ENCODE data around the gene CCNO.
A peak's percentile ranks its signal among the peaks of the same experiment; 100 is the strongest.

CCNO gene

DNA sequence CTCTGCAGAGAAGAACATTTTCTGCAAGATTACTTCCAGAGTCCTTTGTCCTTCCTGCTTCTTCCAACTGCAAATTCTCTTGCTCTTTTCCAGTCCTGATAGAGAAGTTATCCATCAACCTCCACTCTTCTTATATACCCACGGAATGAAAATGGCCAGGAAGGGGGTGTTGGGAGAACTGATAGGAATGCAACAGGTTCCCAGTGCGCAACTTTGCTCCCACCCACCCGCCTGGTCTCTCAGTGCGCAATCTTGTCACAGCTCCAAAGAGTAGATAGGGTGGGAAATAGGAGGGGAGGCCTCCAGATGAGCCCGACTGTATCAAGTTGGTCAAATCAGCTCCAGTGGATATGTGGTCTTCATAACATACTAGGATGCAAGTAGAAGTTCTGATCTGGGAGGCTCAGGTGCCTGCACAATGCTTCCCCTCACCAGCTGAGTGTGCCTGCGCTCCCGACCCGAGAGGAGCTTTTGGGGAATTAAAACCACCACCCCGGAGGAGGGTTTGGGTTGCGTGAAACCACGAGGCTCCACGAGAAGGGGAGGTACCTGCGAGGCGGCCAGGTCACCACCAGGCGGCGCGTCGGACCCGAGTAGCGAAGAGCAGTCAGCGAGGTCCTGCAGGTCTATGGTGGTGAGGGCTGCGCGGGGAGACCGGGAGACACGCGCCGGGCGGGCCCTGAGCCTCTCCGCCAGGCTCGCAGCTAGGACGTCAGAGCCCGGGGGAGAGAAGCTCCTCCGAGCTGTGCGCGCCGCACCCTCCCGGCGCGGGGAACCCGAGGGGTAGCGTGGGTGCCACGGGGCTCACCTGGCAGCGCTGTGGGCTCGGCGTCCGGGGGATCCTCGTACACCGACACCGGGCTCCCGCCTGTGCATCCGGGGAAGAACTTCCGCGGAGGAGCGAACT is 7.1 kb downstream of the CCNO start:
- Histone ChIP-seq H3K4me1 (ENCODE audit: insufficient read depth, low read length, poor library complexity, severe bottlenecking) (no peaks in the 10 kb centered on the region), H3K9me3 (ENCODE audit: insufficient read depth, low read depth, low read length) (no peaks in the 10 kb centered on the region), H3K79me2 (ENCODE audit: insufficient read depth, low read length) (no peaks in the 10 kb centered on the region), H3K4me3 (ENCODE audit: low read length, poor library complexity, severe bottlenecking) (peak overlapping the region; percentile 74), H3K9ac (ENCODE audit: low read depth, low read length, poor library complexity, severe bottlenecking) (peak overlapping the region; percentile 55), H4K20me1 (ENCODE audit: insufficient read depth, low read length, poor library complexity, severe bottlenecking) (no peaks in the 10 kb centered on the region), H3K4me2 (ENCODE audit: low read depth, low read length, poor library complexity, severe bottlenecking) (peak overlapping the region; percentile 39), H3K27me3 (ENCODE audit: insufficient read depth, low read length, poor library complexity, severe bottlenecking) (no peaks in the 10 kb centered on the region), H3F3A (ENCODE audit: low read depth) (no peaks in the 10 kb centered on the region), H2AFZ (ENCODE audit: low read length) (peak overlapping the region; percentile 87), H3K36me3 (ENCODE audit: insufficient read depth, low read length) (no peaks in the 10 kb centered on the region), H3K9me2 (replicated peaks; ENCODE audit: low read depth, low read length) (no peaks in the 10 kb centered on the region)
- TF ChIP-seq, protein P1, sequence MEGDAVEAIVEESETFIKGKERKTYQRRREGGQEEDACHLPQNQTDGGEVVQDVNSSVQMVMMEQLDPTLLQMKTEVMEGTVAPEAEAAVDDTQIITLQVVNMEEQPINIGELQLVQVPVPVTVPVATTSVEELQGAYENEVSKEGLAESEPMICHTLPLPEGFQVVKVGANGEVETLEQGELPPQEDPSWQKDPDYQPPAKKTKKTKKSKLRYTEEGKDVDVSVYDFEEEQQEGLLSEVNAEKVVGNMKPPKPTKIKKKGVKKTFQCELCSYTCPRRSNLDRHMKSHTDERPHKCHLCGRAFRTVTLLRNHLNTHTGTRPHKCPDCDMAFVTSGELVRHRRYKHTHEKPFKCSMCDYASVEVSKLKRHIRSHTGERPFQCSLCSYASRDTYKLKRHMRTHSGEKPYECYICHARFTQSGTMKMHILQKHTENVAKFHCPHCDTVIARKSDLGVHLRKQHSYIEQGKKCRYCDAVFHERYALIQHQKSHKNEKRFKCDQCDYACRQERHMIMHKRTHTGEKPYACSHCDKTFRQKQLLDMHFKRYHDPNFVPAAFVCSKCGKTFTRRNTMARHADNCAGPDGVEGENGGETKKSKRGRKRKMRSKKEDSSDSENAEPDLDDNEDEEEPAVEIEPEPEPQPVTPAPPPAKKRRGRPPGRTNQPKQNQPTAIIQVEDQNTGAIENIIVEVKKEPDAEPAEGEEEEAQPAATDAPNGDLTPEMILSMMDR (conservative IDR thresholded peaks at IDR 0.05; ENCODE audit: low read length), result peak; percentile 63
- TF ChIP-seq EZH2phosphoT487 (IDR thresholded peaks at IDR 0.05; ENCODE audit: borderline replicate concordance), result no peak

DNA sequence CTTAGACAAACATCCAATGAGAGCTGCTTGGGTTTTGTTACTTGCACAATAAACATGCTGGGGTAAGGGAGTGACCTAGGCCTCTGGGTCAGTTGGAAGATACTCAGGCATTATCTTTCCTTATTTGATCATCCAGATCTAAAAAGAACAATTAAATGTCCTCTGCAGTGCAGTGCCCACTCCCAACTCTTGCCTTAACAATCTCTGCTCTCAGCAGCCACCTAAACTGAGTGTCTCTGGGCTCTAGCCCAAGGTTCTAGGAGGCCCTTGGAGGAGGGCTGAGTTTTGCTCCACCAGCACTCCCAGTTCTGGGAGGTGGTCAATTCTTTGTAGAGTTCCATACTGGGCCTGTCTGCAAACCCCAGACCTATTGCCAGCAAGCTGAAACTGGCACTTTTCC is 8.1 kb downstream of the CCNO start:
- Histone ChIP-seq H3K4me1 (ENCODE audit: insufficient read depth, low read length, poor library complexity, severe bottlenecking) (no peaks in the 10 kb centered on the region), H2AFZ (ENCODE audit: low read length) (no peak overlapping the region), H3K27me3 (ENCODE audit: insufficient read depth, low read length, poor library complexity, severe bottlenecking) (no peaks in the 10 kb centered on the region), H3K79me2 (ENCODE audit: insufficient read depth, low read length) (no peaks in the 10 kb centered on the region), H3K4me3 (ENCODE audit: low read length, poor library complexity, severe bottlenecking) (no peak overlapping the region), H3K36me3 (ENCODE audit: insufficient read depth, low read length) (no peaks in the 10 kb centered on the region), H3K9me3 (ENCODE audit: insufficient read depth, low read depth, low read length) (no peaks in the 10 kb centered on the region), H3F3A (ENCODE audit: low read depth) (no peaks in the 10 kb centered on the region), H3K9ac (ENCODE audit: low read depth, low read length, poor library complexity, severe bottlenecking) (no peak overlapping the region), H3K4me2 (ENCODE audit: low read depth, low read length, poor library complexity, severe bottlenecking) (peak overlapping the region; percentile 39), H4K20me1 (ENCODE audit: insufficient read depth, low read length, poor library complexity, severe bottlenecking) (no peaks in the 10 kb centered on the region), H3K9me2 (replicated peaks; ENCODE audit: low read depth, low read length) (no peaks in the 10 kb centered on the region)
- TF ChIP-seq, protein P1 (conservative IDR thresholded peaks at IDR 0.05; ENCODE audit: low read length), result no peak
- no peak for TF ChIP-seq EZH2phosphoT487 (IDR thresholded peaks at IDR 0.05; ENCODE audit: borderline replicate concordance)

DNA sequence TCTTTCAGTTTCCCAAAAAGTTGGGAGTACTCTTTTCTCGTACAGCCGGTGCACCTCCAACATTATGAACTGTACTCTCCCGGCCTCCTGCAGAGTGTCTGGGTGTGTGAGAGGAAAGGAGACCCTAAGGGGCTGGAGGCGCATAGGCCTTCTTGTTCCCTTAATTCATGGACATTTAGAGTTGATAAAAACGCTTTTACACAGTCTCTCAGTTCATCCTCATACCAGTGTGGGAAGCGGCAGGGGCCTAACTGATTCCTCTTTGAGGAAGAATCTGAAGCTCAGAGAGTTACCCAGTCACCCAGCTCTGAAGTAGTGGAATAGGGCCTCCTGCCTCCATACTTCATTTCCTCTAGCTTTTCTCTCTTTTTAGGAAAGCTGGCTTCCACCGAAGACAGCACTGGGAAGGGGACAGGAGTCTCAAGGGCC is 9.6 kb downstream of the CCNO start:
- Histone ChIP-seq H3K79me2 (ENCODE audit: insufficient read depth, low read length) (no peaks in the 10 kb centered on the region), H3K4me3 (ENCODE audit: low read length, poor library complexity, severe bottlenecking) (no peak overlapping the region), H3K9me2 (replicated peaks; ENCODE audit: low read depth, low read length) (no peaks in the 10 kb centered on the region), H3K27me3 (ENCODE audit: insufficient read depth, low read length, poor library complexity, severe bottlenecking) (no peaks in the 10 kb centered on the region), H3K4me1 (ENCODE audit: insufficient read depth, low read length, poor library complexity, severe bottlenecking) (no peaks in the 10 kb centered on the region), H4K20me1 (ENCODE audit: insufficient read depth, low read length, poor library complexity, severe bottlenecking) (no peaks in the 10 kb centered on the region), H2AFZ (ENCODE audit: low read length) (no peak overlapping the region), H3K9ac (ENCODE audit: low read depth, low read length, poor library complexity, severe bottlenecking) (no peak overlapping the region), H3F3A (ENCODE audit: low read depth) (no peaks in the 10 kb centered on the region), H3K36me3 (ENCODE audit: insufficient read depth, low read length) (no peaks in the 10 kb centered on the region), H3K9me3 (ENCODE audit: insufficient read depth, low read depth, low read length) (no peaks in the 10 kb centered on the region), H3K4me2 (ENCODE audit: low read depth, low read length, poor library complexity, severe bottlenecking) (no peak overlapping the region)
- no peak for TF ChIP-seq EZH2phosphoT487 (IDR thresholded peaks at IDR 0.05; ENCODE audit: borderline replicate concordance)
- TF ChIP-seq, protein P1 (conservative IDR thresholded peaks at IDR 0.05; ENCODE audit: low read length), result no peak

Data from Loucy (cell line).